ENCODE measurements around the gene APBB2. TPM values are rescaled to one million over a fixed set of nuclear protein-coding genes. Genes with fewer than 3 reads are reported as not detected.
A peak's percentile ranks its signal among the peaks of the same experiment; 100 is the strongest.

The APBB2 gene
- total and polyA plus RNA-seq, 2 of the 8 experiments (the other 6 are each of a cell fraction or from before 2014, with no cell fraction given): 58.7 to 59.4 TPM

- H2BK15ac ChIP-seq (ENCODE audit: low read length): no peak overlapping the region
- no peak overlapping the region for H4K8ac ChIP-seq (ENCODE audit: extremely low read depth, insufficient read depth, low read length)
- 0 out of 2 replicates have a peak overlapping the region, but pooled peaks have one; percentile 15 for H2BK5ac ChIP-seq (ENCODE audit: low read depth, low read length)
- TF ChIP-seq NANOG (IDR thresholded peaks at IDR 0.05; ENCODE audit: insufficient read depth, low read depth, low read length, poor library complexity, severe bottlenecking) (no peak), RFX5 (IDR thresholded peaks at IDR 0.05; ENCODE audit: borderline replicate concordance, low read depth, low read length) (no peak), RXRA (IDR thresholded peaks at IDR 0.05; ENCODE audit: insufficient read depth, low read depth, low read length) (no peak), SUZ12 (IDR thresholded peaks at IDR 0.05; ENCODE audit: low read length) (no peak), SRF (IDR thresholded peaks at IDR 0.05; ENCODE audit: low read depth, low read length) (no peak), ATF2 (IDR thresholded peaks at IDR 0.05; ENCODE audit: low read length) (no peak)
- no peak overlapping the region for H3K4me2 ChIP-seq (ENCODE audit: insufficient read depth in 1 of 2, low read depth in 2 of 2, low read length in 2 of 2)
- 85% methylated on average over 9 of the region's 10 CpGs; no CpG with 5 or more reads in 1 of the 2 experiments for WGBS, 2 experiments (ENCODE audit: extremely low coverage in 1 of 2, insufficient coverage in 1 of 2, insufficient read length in 1 of 2, insufficient replicate concordance in 2 of 2, low coverage in 1 of 2, low lambda C conversion rate in 2 of 2, missing lambda C conversion rate in 1 of 2)
- H2BK20ac ChIP-seq (ENCODE audit: low read length): 0 out of 2 replicates have a peak overlapping the region, but pooled peaks have one; percentile 63
- no peak overlapping the region for H2BK120ac ChIP-seq (replicated peaks; ENCODE audit: low read depth, low read length)
- no peak for DNase-seq (ENCODE audit: low read depth in 1 of 2, low spot score in 2 of 2)
- H3K4ac ChIP-seq (replicated peaks; ENCODE audit: insufficient read length, low read depth, low read length): no peak overlapping the region
- H3K14ac ChIP-seq (ENCODE audit: insufficient read length): no peak overlapping the region
- FAIRE-seq: no peak
- H2AFZ ChIP-seq (ENCODE audit: low read length): no peak overlapping the region
- H4K91ac ChIP-seq (replicated peaks; ENCODE audit: insufficient read length, low read length): no peak overlapping the region
- H3K79me2 ChIP-seq (ENCODE audit: control insufficient read depth in 1 of 2, insufficient read depth in 2 of 2, low read length in 2 of 2): peaks cover 0 to 15% of the 10 kb centered on the region in 2 experiments; a peak in 2 of 4 replicates
- H3K18ac ChIP-seq (ENCODE audit: extremely low read depth, low read length): no peak overlapping the region
- no peak overlapping the region for H3K4me3 ChIP-seq (ENCODE audit: extremely low read depth in 1 of 4, insufficient read depth in 2 of 4, low read depth in 3 of 4, low read length in 4 of 4)
- H3K9me3 ChIP-seq (ENCODE audit: insufficient read depth in 2 of 2, low read depth in 1 of 2, low read length in 1 of 2): no peaks in the 10 kb centered on the region
- no peaks in the 10 kb centered on the region for H3K23me2 ChIP-seq (ENCODE audit: low read depth, low read length)
- H3K27ac ChIP-seq (ENCODE audit: low read depth, low read length): no peak overlapping the region
- H4K5ac ChIP-seq (ENCODE audit: insufficient read length, low read depth, low read length): no peak overlapping the region
- no peak overlapping the region for H2AK5ac ChIP-seq (ENCODE audit: low read depth, low read length)
- no peaks in the 10 kb centered on the region for H4K20me1 ChIP-seq (replicated peaks in 1 of 2; ENCODE audit: control insufficient read depth in 1 of 2, insufficient read depth in 2 of 2, low read length in 2 of 2)
- H3K27me3 ChIP-seq (replicated peaks in 1 of 4; ENCODE audit: control insufficient read depth in 3 of 4, extremely low read depth in 1 of 4, insufficient read depth in 3 of 4, low read length in 3 of 4): no peaks in the 10 kb centered on the region
- H3K36me3 ChIP-seq (ENCODE audit: control insufficient read depth in 2 of 4, insufficient read depth in 4 of 4, low read length in 3 of 4): peaks cover 0 to 3% (median 0%) of the 10 kb centered on the region in 4 experiments; a peak in 2 of 8 replicates
- H3K23ac ChIP-seq (ENCODE audit: insufficient read length): no peak overlapping the region
- CTCF ChIA-PET (ENCODE audit: partially characterized antibody): interaction anchor here (0.6 to 0.8 kb wide), 2 partner anchors 25 to 1510 kb away, joined by 3 to 4 read pairs; no protein-coding TSS in a partner anchor
- no peak overlapping the region for H3K56ac ChIP-seq (replicated peaks; ENCODE audit: insufficient read length, low read depth, low read length)
- no peak overlapping the region for H3K9ac ChIP-seq (replicated peaks in 1 of 4; ENCODE audit: extremely low read depth in 1 of 4, low read depth in 3 of 4, low read length in 3 of 4)
- peaks cover 2 to 11% (median 8%) of the 10 kb centered on the region in 4 experiments; a peak in 4 of 7 replicates for H3K4me1 ChIP-seq (replicated peaks in 1 of 4; ENCODE audit: control insufficient read depth in 3 of 4, insufficient read depth in 4 of 4, low read length in 3 of 4)
- POLR2A ChIA-PET (ENCODE audit: partially characterized antibody): no interaction called here
- peaks cover 3% of the 10 kb centered on the region; the same call in 1 of the 2 replicates for H3K79me1 ChIP-seq (ENCODE audit: low read depth, low read length)
- no peak overlapping the region for H2BK12ac ChIP-seq (ENCODE audit: low read depth, low read length)
Observed at GRCh38 chr4:41142376-41143310, 71.7 kb downstream of the APBB2 start.

All from H1 (cell line).